ENCODE measurements around the gene SULT1C4.

DNA sequence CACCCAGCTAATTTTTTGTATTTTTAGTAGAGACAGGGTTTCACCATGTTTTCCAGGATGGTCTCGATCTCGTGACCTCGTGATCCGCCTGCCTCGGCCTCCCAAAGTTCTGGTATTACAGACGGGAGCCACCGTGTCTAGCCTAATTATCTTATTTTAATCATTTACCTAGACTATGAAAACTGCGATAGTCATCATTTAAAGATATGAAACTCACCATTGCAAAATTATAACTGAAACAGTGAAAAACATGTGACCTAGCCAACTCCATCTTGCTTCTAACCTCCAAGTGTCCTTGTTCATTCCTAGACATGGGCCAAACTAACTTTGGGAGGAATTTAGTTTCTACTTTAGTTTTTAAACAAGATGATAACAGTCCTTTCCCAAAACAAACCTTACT lies 17.4 kb downstream of the SULT1C4 start:
- TF ChIP-seq, protein P1, sequence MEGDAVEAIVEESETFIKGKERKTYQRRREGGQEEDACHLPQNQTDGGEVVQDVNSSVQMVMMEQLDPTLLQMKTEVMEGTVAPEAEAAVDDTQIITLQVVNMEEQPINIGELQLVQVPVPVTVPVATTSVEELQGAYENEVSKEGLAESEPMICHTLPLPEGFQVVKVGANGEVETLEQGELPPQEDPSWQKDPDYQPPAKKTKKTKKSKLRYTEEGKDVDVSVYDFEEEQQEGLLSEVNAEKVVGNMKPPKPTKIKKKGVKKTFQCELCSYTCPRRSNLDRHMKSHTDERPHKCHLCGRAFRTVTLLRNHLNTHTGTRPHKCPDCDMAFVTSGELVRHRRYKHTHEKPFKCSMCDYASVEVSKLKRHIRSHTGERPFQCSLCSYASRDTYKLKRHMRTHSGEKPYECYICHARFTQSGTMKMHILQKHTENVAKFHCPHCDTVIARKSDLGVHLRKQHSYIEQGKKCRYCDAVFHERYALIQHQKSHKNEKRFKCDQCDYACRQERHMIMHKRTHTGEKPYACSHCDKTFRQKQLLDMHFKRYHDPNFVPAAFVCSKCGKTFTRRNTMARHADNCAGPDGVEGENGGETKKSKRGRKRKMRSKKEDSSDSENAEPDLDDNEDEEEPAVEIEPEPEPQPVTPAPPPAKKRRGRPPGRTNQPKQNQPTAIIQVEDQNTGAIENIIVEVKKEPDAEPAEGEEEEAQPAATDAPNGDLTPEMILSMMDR (IDR thresholded peaks at IDR 0.05), result no peak
- no peak for TF ChIP-seq POLR2A (IDR thresholded peaks at IDR 0.05)

All from uterus (tissue), 2 donors.